Tibial artery (tissue), 4 donors: ENCODE measurements around the gene RIPOR2.
"Not testable (repeated sequence)": the region's sequence is repeated elsewhere in the genome, so short reads cannot be mapped to it uniquely, and the experiment has no call there.

Source experiments
- DNase-seq, 2 donors: peaks; one replicate each; pipeline ENCODE4 v3.0.0-alpha.2; 2019
- H3K27ac ChIP-seq, 2 donors: fragments of 200-600 bp; sonication (generic) in 1 of 2; 1 replicate in 1 of 2; 2 replicates in 1 of 2; pipeline ENCODE4 v1.5.1; 2018 to 2019; ENCODE audit warnings: mild to moderate bottlenecking in 1 of 2
- H3K27me3 ChIP-seq, 2 donors: fragments of 200-600 bp; sonication (generic) in 1 of 2; one replicate each; pipeline versions ENCODE4 v1.5.1 to v1.6.0; 2016 to 2019
- H3K36me3 ChIP-seq, 3 donors: fragments of 200-600 bp; sonication (generic) in 2 of 3; one replicate each; pipeline ENCODE4 v1.5.1; 2016 to 2019; ENCODE audit warnings: mild to moderate bottlenecking in 2 of 3
- H3K4me1 ChIP-seq, 4 donors: fragments of 200-600 bp; sonication (generic) in 2 of 4; 1 replicate in 3 of 4; 2 replicates in 1 of 4; pipeline ENCODE4 v1.5.1; 2016 to 2019
- H3K4me3 ChIP-seq, 2 donors: fragments of 200-600 bp; sonication (generic) in 1 of 2; 1 replicate in 1 of 2; 2 replicates in 1 of 2; pipeline ENCODE4 v1.5.1; 2018 to 2019; ENCODE audit warnings: mild to moderate bottlenecking in 2 of 2
- H3K9me3 ChIP-seq, 3 donors: fragments of 200-600 bp; sonication (generic) in 1 of 3; one replicate each; pipeline ENCODE4 v1.5.1; 2016 to 2019
- intact Hi-C: fragments of 100-400 bp; cut with DNase I; formaldehyde crosslinking; loops from one replicate; pipeline ENCODE4 v1.15.0; 2023; ENCODE audit warnings: low total_unique reads
- TF ChIP-seq, protein P1 (sequence below), 2 experiments: fragments of 200-600 bp in 1 of 2; fragments of 450-650 bp in 1 of 2; IDR thresholded peaks; one replicate each; pipeline ENCODE4 v1.5.1; 2017 to 2019; ENCODE audit warnings: antibody characterized with exemption in 2 of 2, mild to moderate bottlenecking in 1 of 2, moderate library complexity in 1 of 2

RIPOR2 gene

GRCh38 chr6:24916496-24916895 lies 19.3 kb downstream of the RIPOR2 start:
- H3K27me3 ChIP-seq, result peaks cover 0 to 5% of the 10 kb centered on the region in 2 donors
- H3K9me3 ChIP-seq, result no peaks in the 10 kb centered on the region
- peaks cover 0 to 13% (median 8%) of the 10 kb centered on the region in 4 donors for H3K4me1 ChIP-seq
- H3K27ac ChIP-seq, result no peak overlapping the region
- intact Hi-C loops, result no loop called here
- no peak for DNase-seq
- H3K36me3 ChIP-seq, result no peaks in the 10 kb centered on the region
- no peak overlapping the region for H3K4me3 ChIP-seq
- TF ChIP-seq, protein P1, sequence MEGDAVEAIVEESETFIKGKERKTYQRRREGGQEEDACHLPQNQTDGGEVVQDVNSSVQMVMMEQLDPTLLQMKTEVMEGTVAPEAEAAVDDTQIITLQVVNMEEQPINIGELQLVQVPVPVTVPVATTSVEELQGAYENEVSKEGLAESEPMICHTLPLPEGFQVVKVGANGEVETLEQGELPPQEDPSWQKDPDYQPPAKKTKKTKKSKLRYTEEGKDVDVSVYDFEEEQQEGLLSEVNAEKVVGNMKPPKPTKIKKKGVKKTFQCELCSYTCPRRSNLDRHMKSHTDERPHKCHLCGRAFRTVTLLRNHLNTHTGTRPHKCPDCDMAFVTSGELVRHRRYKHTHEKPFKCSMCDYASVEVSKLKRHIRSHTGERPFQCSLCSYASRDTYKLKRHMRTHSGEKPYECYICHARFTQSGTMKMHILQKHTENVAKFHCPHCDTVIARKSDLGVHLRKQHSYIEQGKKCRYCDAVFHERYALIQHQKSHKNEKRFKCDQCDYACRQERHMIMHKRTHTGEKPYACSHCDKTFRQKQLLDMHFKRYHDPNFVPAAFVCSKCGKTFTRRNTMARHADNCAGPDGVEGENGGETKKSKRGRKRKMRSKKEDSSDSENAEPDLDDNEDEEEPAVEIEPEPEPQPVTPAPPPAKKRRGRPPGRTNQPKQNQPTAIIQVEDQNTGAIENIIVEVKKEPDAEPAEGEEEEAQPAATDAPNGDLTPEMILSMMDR (IDR thresholded peaks at IDR 0.05), result no peak

GRCh38 chr6:24915641-24916040 lies 20.1 kb downstream of the RIPOR2 start:
- DNase-seq, result no peak
- TF ChIP-seq, protein P1 (IDR thresholded peaks at IDR 0.05), result no peak
- intact Hi-C loops, result no loop called here
- no peak overlapping the region for H3K4me3 ChIP-seq
- H3K27me3 ChIP-seq, result peaks cover 0 to 5% of the 10 kb centered on the region in 2 donors
- peaks cover 0 to 19% (median 14%) of the 10 kb centered on the region in 4 donors for H3K4me1 ChIP-seq
- H3K9me3 ChIP-seq, result no peaks in the 10 kb centered on the region
- H3K36me3 ChIP-seq, result no peaks in the 10 kb centered on the region
- no peak overlapping the region for H3K27ac ChIP-seq

DNA sequence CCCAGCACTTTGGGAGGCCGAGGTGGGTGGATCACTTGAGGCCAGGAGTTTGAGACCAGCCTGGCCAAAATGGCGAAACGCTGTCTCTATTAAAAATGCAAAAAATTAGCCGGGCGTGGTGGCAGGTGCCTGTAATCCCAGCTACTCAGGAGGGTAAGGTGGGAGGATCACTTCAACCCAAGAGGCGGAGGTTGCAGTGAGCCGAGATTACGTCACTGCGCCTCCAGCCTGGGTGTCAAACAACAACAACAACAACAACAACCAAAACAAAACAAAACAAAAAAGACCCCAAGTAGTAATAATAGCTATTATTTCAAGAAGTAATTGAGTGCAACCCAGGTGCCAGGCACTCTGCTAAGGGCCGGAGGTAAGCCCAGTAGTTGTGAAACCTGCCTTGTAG lies 21.7 kb downstream of the RIPOR2 start:
- H3K36me3 ChIP-seq, H3K27me3 ChIP-seq, H3K4me3 ChIP-seq, intact Hi-C loops, H3K9me3 ChIP-seq, DNase-seq, H3K27ac ChIP-seq: not testable (repeated sequence)
- H3K4me1 ChIP-seq, result peaks cover 0 to 31% (median 20%) of the 10 kb centered on the region in 4 donors

- intact Hi-C loops, result no loop called here
- DNase-seq, result no peak
- Histone ChIP-seq H3K27me3 (peaks cover 0 to 5% of the 10 kb centered on the region in 2 donors), H3K9me3 (no peaks in the 10 kb centered on the region), H3K27ac (no peak overlapping the region), H3K4me3 (peak overlapping the region; percentile 54 to 60), H3K36me3 (no peaks in the 10 kb centered on the region), H3K4me1 (peaks cover 0 to 42% (median 24%) of the 10 kb centered on the region in 4 donors)
- TF ChIP-seq, protein P1 (IDR thresholded peaks at IDR 0.05), result no peak
These were observed 23.9 kb downstream of the RIPOR2 start for GRCh38 chr6:24911796-24912382.

DNA sequence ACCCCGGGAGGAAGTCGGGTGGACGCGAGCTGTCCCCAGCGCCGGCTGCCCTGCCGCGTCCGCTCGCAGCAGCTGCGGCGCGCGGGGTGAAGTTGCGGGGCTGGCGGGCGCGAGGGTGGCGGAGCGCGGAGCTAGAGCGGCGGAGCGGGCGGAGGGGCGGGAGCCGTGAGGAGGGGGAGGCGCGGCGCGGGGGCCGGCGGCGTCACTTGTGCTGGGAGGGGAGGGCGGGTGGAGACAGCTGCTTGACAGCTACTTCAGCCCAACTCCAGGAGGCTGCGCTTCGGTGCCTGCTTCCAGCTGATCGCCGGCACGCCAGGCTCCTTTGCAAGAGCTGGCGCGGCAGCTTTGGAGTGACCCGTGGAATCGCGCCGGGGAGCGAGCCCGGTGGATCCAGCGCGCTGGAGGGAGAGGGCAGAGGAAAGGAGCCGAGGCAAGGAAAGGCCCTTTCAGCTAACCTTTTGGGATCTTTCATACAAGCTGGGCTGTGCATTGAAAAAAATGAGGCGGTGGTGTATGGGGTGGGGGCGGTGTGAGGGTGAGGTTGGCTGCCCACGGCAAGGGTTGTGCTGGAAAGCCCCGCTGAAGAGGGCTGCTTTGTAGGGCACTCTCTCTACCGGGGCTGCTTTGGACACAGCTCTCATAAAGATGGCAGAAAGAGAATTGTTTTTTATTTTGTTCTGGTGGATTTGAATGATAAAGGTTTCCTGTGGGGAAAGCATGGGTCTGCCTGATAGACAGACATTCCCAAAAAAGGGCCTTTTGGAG lies 24.6 kb downstream of the RIPOR2 start:
- H3K4me1 ChIP-seq, result peaks cover 0 to 42% (median 24%) of the 10 kb centered on the region in 4 donors

More for the DNA sequence above, 24.6 kb downstream of the RIPOR2 start:
- Histone ChIP-seq H3K27me3 (peaks cover 0 to 5% of the 10 kb centered on the region in 2 donors), H3K9me3 (no peaks in the 10 kb centered on the region), H3K36me3 (no peaks in the 10 kb centered on the region), H3K4me3 (peak overlapping the region; percentile 54 to 60), H3K27ac (peak overlapping the region; percentile 45 to 53)
- TF ChIP-seq, protein P1 (IDR thresholded peaks at IDR 0.05), result no peak
- DNase-seq, result peak; percentile 57 to 72
- intact Hi-C loops, result no loop called here
